DOHH2 (cell line): Measurements from ENCODE around the gene SULT6B1.

Source experiments
- H3F3A ChIP-seq: fragments of 200-600 bp; sonication (generic), shearing (Covaris generic); 2 replicates; pipeline ENCODE4 v1.6.0; 2016; ENCODE audit warnings: antibody characterized with exemption, mild to moderate bottlenecking; ENCODE audit not compliant: control insufficient read depth, insufficient read depth
- H3K27ac ChIP-seq: fragments of 200-600 bp; sonication (generic); 2 replicates; pipeline ENCODE4 v1.5.1; 2014; ENCODE audit warnings: low read depth, mild to moderate bottlenecking, low read length, moderate library complexity
- H3K27me3 ChIP-seq: fragments of 200-600 bp; sonication (generic); 2 replicates; pipeline ENCODE4 v1.6.1; 2014; ENCODE audit warnings: mild to moderate bottlenecking, low read length, mixed read lengths; ENCODE audit not compliant: control insufficient read depth
- H3K36me3 ChIP-seq: fragments of 200-600 bp; sonication (generic); 2 replicates; pipeline ENCODE4 v1.6.1; 2014; ENCODE audit warnings: mild to moderate bottlenecking, low read length, moderate library complexity, mixed read lengths; ENCODE audit not compliant: control insufficient read depth
- H3K4me1 ChIP-seq: fragments of 200-600 bp; sonication (generic); 2 replicates; pipeline ENCODE4 v1.6.1; 2014; ENCODE audit warnings: mild to moderate bottlenecking, low read length, mixed read lengths; ENCODE audit not compliant: control insufficient read depth
- H3K4me2 ChIP-seq: fragments of 200-600 bp; sonication (generic); 2 replicates; pipeline ENCODE4 v1.6.0; 2014; ENCODE audit warnings: mild to moderate bottlenecking, low read length, moderate library complexity
- H3K4me3 ChIP-seq: fragments of 200-600 bp; sonication (generic); 2 replicates; pipeline ENCODE4 v1.5.1; 2014; ENCODE audit warnings: mild to moderate bottlenecking, low read length, mixed read lengths
- H3K79me2 ChIP-seq: fragments of 200-600 bp; sonication (generic); 2 replicates; pipeline ENCODE4 v1.6.1; 2014; ENCODE audit warnings: mild to moderate bottlenecking, low read length, mixed read lengths; ENCODE audit not compliant: control insufficient read depth
- H3K9me2 ChIP-seq: fragments of 200-600 bp; sonication (generic); replicated peaks from 2 replicates; pipeline ENCODE4 v1.6.1; 2014; ENCODE audit warnings: mild to moderate bottlenecking, low read length, mixed read lengths; ENCODE audit not compliant: control insufficient read depth
- H3K9me3 ChIP-seq: fragments of 200-600 bp; sonication (generic); 2 replicates; pipeline ENCODE4 v1.6.1; 2014; ENCODE audit warnings: antibody characterized with exemption, low read length, mixed read lengths; ENCODE audit not compliant: control insufficient read depth, insufficient read depth
- H4K20me1 ChIP-seq: fragments of 200-600 bp; sonication (generic); 2 replicates; pipeline ENCODE4 v1.6.0; 2014; ENCODE audit warnings: low read depth, mild to moderate bottlenecking, antibody characterized with exemption, low read length, moderate library complexity; ENCODE audit not compliant: control insufficient read depth, insufficient read depth
- CTCF ChIP-seq: fragments of 200-600 bp; sonication (generic); IDR thresholded peaks from one replicate; pipeline ENCODE4 v1.5.1; 2014; ENCODE audit warnings: antibody characterized with exemption, mild to moderate bottlenecking, low read depth, low read length; ENCODE audit not compliant: poor library complexity, severe bottlenecking
- EZH2phosphoT487 ChIP-seq: fragments of 200-600 bp; sonication (generic); IDR thresholded peaks from 2 replicates; pipeline ENCODE4 v1.6.1; 2017; ENCODE audit warnings: borderline replicate concordance, mild to moderate bottlenecking, antibody characterized with exemption, low read length, moderate library complexity, mixed read lengths

Gene SULT6B1

GRCh38 chr2:37146062-37146461 lies 42.4 kb downstream of the SULT6B1 start:
- H3K36me3 ChIP-seq = peaks cover 25% of the 10 kb centered on the region
- no peak overlapping the region for H3K4me3 ChIP-seq
- no peaks in the 10 kb centered on the region for H4K20me1 ChIP-seq

DNA sequence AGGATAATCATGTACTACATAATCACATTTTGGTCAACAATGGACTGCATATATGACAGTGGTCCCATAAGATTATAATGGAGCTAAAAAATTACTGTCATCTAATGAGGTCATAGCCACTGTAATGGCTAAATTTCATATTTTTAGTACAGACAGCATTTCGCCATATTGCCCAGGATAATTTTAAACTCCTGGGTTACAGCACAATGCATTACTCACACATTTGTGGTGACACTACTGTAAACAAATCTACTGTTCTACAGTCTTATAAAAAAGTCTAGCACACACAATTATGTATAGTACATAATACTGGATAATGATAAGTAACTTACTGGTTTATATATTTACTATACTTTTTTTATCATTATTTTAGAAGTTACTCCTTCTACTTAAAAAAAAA lies 44.5 kb downstream of the SULT6B1 start:
- Histone ChIP-seq H3K27ac (no peak overlapping the region), H3K9me2 (no peaks in the 10 kb centered on the region), H3K79me2 (no peaks in the 10 kb centered on the region), H3K9me3 (no peaks in the 10 kb centered on the region), H3K4me1 (no peaks in the 10 kb centered on the region), H3K36me3 (peaks cover 22% of the 10 kb centered on the region), H3K4me3 (no peak overlapping the region), H3F3A (no peaks in the 10 kb centered on the region), H4K20me1 (no peaks in the 10 kb centered on the region), H3K27me3 (no peaks in the 10 kb centered on the region), H3K4me2 (no peak overlapping the region)
- TF ChIP-seq EZH2phosphoT487 (no peak), CTCF (no peak)

More at GRCh38 chr2:37146062-37146461, 42.4 kb downstream of the SULT6B1 start:
- no peak for TF ChIP-seq EZH2phosphoT487
- TF ChIP-seq CTCF = no peak
- Histone ChIP-seq H3K27me3 (no peaks in the 10 kb centered on the region), H3K4me1 (peaks cover 5% of the 10 kb centered on the region), H3K9me2 (no peaks in the 10 kb centered on the region), H3K79me2 (peaks cover 1% of the 10 kb centered on the region; the same call in 1 of the 2 replicates), H3K27ac (no peak overlapping the region), H3F3A (no peaks in the 10 kb centered on the region), H3K9me3 (no peaks in the 10 kb centered on the region), H3K4me2 (no peak overlapping the region)

DNA sequence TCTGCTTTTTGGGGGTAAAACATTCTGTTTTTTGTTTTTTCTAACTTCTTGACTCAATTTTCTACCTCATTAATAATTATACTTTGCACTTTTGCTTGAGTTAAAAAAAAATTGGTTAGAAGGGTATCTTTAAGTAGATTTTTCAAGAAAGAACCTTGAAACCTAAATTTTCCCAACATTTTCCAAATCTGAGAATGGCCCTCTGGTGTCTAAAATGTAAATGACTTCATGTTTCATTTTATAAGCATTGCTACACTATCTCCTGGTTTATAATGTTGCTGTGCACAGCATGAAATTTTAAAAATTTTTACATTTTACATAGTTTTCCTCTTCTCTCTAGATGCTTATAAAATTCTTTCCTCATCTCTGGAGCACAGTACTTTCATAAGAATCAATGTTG lies 45.9 kb downstream of the SULT6B1 start:
- no peak overlapping the region for H3K4me3 ChIP-seq
- H3K4me1 ChIP-seq = no peaks in the 10 kb centered on the region
- H3F3A ChIP-seq = no peaks in the 10 kb centered on the region
- H3K36me3 ChIP-seq = peaks cover 17% of the 10 kb centered on the region
- H3K27me3 ChIP-seq = no peaks in the 10 kb centered on the region
- no peak for TF ChIP-seq CTCF
- no peak for TF ChIP-seq EZH2phosphoT487
- no peaks in the 10 kb centered on the region for H3K9me3 ChIP-seq
- no peaks in the 10 kb centered on the region for H3K79me2 ChIP-seq
- H3K27ac ChIP-seq = no peak overlapping the region
- H3K4me2 ChIP-seq = no peak overlapping the region
- no peaks in the 10 kb centered on the region for H3K9me2 ChIP-seq
- no peaks in the 10 kb centered on the region for H4K20me1 ChIP-seq

GRCh38 chr2:37132914-37133313 lies 55.6 kb downstream of the SULT6B1 start:
- H3K27ac ChIP-seq = no peak overlapping the region
- no peak for TF ChIP-seq CTCF
- no peak for TF ChIP-seq EZH2phosphoT487
- no peaks in the 10 kb centered on the region for H3K9me3 ChIP-seq
- no peaks in the 10 kb centered on the region for H3K9me2 ChIP-seq
- no peaks in the 10 kb centered on the region for H3F3A ChIP-seq
- H3K4me3 ChIP-seq = no peak overlapping the region
- no peak overlapping the region for H3K4me2 ChIP-seq
- peaks cover 36% of the 10 kb centered on the region for H3K36me3 ChIP-seq
- H3K79me2 ChIP-seq = no peaks in the 10 kb centered on the region
- H4K20me1 ChIP-seq = no peaks in the 10 kb centered on the region
- H3K4me1 ChIP-seq = no peaks in the 10 kb centered on the region
- no peaks in the 10 kb centered on the region for H3K27me3 ChIP-seq
